Common myeloid progenitor, CD34-positive (primary cell): Measurements from ENCODE around the gene HOXB1.

Source experiments
- CTCF ChIA-PET: fragments of 350-600 bp; sonication (Branson Sonifier 250); formaldehyde crosslinking; loops from one replicate; lab custom pipeline; 2021; ENCODE audit warnings: antibody characterized with exemption; lab: Charles Lee
- POLR2A ChIA-PET: fragments of 350-600 bp; sonication (Branson Sonifier 250); formaldehyde crosslinking; loops from one replicate; lab custom pipeline; 2021; ENCODE audit warnings: antibody characterized with exemption; lab: Charles Lee
- DNase-seq, 3 donors: peaks; one replicate each; pipeline versions ENCODE4 v3.0.0 to v3.0.0-alpha.2; 2013
- H3K27ac ChIP-seq, 2 experiments: 1 replicate in 1 of 2; 2 replicates in 1 of 2; pipeline ENCODE4 v1.7.0; 2013; ENCODE audit warnings: inconsistent platforms in 2 of 2, low read length in 2 of 2, mild to moderate bottlenecking in 2 of 2, low read depth in 1 of 2, moderate library complexity in 1 of 2; ENCODE audit not compliant: severe bottlenecking in 2 of 2, insufficient read depth in 1 of 2, poor library complexity in 1 of 2
- H3K27me3 ChIP-seq, 5 experiments: replicated peaks in 2 of 5; 1 replicate in 3 of 5; 2 replicates in 2 of 5; pipeline versions ENCODE4 v1.6.1 to v1.7.0; 2013; ENCODE audit warnings: low read length in 4 of 5, mild to moderate bottlenecking in 2 of 5, moderate library complexity in 2 of 5, inconsistent platforms in 1 of 5; ENCODE audit not compliant: insufficient read depth in 5 of 5, control insufficient read depth in 4 of 5
- H3K36me3 ChIP-seq, 4 experiments: 1 replicate in 2 of 4; 2 replicates in 2 of 4; pipeline versions ENCODE4 v1.6.1 to v1.7.0; 2013; ENCODE audit warnings: low read length in 3 of 4, control low read depth in 1 of 4, mild to moderate bottlenecking in 1 of 4; ENCODE audit not compliant: control insufficient read depth in 4 of 4, insufficient read depth in 4 of 4
- H3K4me1 ChIP-seq, 4 experiments: 1 replicate in 3 of 4; 2 replicates in 1 of 4; pipeline versions ENCODE4 v1.6.1 to v1.7.1; 2013; ENCODE audit warnings: low read length in 3 of 4, mild to moderate bottlenecking in 3 of 4, control low read depth in 1 of 4, inconsistent platforms in 1 of 4, moderate library complexity in 1 of 4; ENCODE audit not compliant: control insufficient read depth in 4 of 4, insufficient read depth in 4 of 4; ENCODE audit errors: control extremely low read depth in 1 of 4
- H3K4me3 ChIP-seq, 7 experiments: 1 replicate in 4 of 7; 2 replicates in 3 of 7; pipeline versions ENCODE4 v1.5.1 to v1.7.0; 2013; ENCODE audit warnings: mild to moderate bottlenecking in 7 of 7, low read length in 6 of 7, moderate library complexity in 6 of 7, inconsistent platforms in 2 of 7, low read depth in 2 of 7, control low read depth in 1 of 7; ENCODE audit not compliant: insufficient read depth in 4 of 7, control insufficient read depth in 1 of 7; ENCODE audit errors: extremely low read depth in 1 of 7
- H3K9me3 ChIP-seq, 5 experiments: 1 replicate in 4 of 5; 2 replicates in 1 of 5; pipeline versions ENCODE4 v1.6.1 to v1.7.1; 2013; ENCODE audit warnings: low read length in 4 of 5, mild to moderate bottlenecking in 2 of 5, inconsistent platforms in 1 of 5, low read depth in 1 of 5, moderate library complexity in 1 of 5; ENCODE audit not compliant: control insufficient read depth in 4 of 5, insufficient read depth in 2 of 5; ENCODE audit errors: control extremely low read depth in 1 of 5
- WGBS: methylation state at CpG from one replicate; pipeline ENCODE4 v1.1.5; 2013; ENCODE audit not compliant: insufficient coverage; 5-methylcytosine and 5-hydroxymethylcytosine counted together

HOXB1 gene

DNA sequence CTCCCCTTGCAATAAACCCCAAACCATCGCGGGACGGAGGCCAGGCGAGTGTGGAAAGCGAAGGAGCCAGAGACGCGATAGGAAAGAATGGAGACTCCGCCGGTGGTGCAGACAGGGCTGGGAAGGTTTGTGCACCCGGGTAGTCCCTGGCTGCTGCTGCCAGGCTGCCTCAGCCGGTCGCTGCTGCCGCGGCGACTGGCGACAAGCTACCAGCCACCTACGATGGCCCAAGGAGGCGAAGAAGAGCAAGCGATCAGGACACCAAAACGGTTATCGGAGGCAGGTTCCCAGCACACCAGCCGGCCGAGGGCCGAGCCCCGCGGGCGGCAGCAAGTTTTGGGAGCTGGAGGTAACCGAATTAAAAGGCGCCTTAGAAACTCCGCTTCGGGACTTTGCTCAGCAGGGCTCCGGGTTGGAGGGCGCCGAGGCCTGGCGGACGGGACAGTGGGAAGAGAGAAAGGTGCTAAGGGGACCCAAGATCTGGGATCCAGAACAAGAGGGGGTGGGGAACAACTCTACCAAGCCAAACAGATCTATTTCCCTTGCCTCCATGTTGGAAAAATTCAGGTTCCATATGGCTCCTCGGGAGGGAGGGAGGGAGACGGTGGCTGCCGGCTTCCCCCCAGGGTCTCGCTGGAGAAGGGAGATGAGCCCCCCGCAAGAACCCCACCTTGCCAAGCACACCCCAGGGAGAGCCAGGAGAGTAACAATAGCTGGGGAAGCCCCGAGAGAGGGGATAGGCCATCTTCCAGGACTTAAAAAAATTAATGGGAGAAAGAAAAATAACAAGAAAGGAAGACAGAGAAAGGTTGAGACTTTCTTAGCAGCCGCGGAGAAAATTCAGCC, 23.8 kb upstream of the HOXB1 start:
- Histone ChIP-seq H3K27ac (peak overlapping the region in 1 of 2 experiments; percentile 64), H3K9me3 (no peaks in the 10 kb centered on the region), H3K4me3 (peak overlapping the region in 1 of 7 experiments; percentile 61), H3K27me3 (no peaks in the 10 kb centered on the region), H3K4me1 (peaks cover 3 to 47% (median 32%) of the 10 kb centered on the region in 4 experiments), H3K36me3 (peaks cover 5 to 51% (median 28%) of the 10 kb centered on the region in 4 experiments)
- POLR2A ChIA-PET = interaction anchor here (0.7 kb wide), 1 partner anchor 54 kb away, joined by 3 read pairs; no protein-coding TSS in a partner anchor
- CTCF ChIA-PET = interaction anchor here (1.0 to 3.6 kb wide), 5 partner anchors 10 to 62 kb away, joined by 3 to 9 read pairs (median 4); no protein-coding TSS in a partner anchor
- DNase-seq = no peak
- WGBS = 85% methylated on average over 36 of the region's 44 CpGs

DNA sequence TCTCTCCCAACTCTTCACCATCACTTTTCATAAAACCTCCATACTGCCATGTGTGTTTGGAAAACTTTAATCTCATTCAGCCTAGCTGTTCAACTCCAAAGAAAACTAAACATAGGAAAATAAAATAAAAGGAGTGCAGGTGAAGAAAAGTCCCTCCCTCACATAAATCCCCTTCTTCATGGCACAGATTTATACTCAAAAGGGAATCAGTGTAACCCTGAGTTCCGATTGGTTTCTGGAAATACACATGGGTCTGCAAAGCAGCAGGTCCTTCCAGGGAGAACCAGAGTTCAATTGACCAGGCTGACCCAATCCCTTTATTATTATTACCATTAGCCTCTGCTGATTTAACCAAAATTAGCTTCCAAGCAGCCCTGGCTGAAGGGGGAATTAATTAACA, 23.0 kb upstream of the HOXB1 start:
- CTCF ChIA-PET = no interaction called here
- POLR2A ChIA-PET = no interaction called here
- Histone ChIP-seq H3K4me1 (peaks cover 3 to 54% (median 34%) of the 10 kb centered on the region in 4 experiments), H3K27me3 (no peaks in the 10 kb centered on the region), H3K27ac (no peak overlapping the region), H3K9me3 (no peaks in the 10 kb centered on the region), H3K4me3 (no peak overlapping the region), H3K36me3 (peaks cover 5 to 50% (median 28%) of the 10 kb centered on the region in 4 experiments)
- DNase-seq = no peak
- WGBS = 89% methylated on average over 1 of the region's 1 CpG

DNA sequence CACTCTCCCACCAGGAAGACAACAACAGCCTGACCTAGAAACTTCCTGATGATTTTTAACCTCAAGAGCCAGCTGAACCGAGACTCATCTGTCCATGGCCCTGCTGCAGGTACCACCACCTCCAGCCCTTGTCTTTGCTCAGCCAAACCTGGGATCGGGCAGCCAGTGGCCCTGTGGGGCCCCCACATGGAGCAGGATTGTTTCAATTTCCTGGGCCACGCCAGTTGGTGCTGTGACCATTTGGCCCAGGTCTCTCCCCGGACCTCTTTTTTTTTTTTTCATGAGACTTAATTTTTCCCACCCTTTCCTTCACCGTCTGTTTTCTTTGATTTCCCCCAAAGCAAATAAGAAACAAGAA, 22.4 kb upstream of the HOXB1 start:
- no peaks in the 10 kb centered on the region for H3K9me3 ChIP-seq
- H3K27me3 ChIP-seq = no peaks in the 10 kb centered on the region
- H3K4me3 ChIP-seq = no peak overlapping the region
- POLR2A ChIA-PET = no interaction called here
- WGBS = 90% methylated on average over 4 of the region's 5 CpGs
- no peak overlapping the region for H3K27ac ChIP-seq
- peaks cover 3 to 60% (median 38%) of the 10 kb centered on the region in 4 experiments for H3K4me1 ChIP-seq
- DNase-seq = no peak
- peaks cover 5 to 45% (median 26%) of the 10 kb centered on the region in 4 experiments for H3K36me3 ChIP-seq
- CTCF ChIA-PET = no interaction called here

DNA sequence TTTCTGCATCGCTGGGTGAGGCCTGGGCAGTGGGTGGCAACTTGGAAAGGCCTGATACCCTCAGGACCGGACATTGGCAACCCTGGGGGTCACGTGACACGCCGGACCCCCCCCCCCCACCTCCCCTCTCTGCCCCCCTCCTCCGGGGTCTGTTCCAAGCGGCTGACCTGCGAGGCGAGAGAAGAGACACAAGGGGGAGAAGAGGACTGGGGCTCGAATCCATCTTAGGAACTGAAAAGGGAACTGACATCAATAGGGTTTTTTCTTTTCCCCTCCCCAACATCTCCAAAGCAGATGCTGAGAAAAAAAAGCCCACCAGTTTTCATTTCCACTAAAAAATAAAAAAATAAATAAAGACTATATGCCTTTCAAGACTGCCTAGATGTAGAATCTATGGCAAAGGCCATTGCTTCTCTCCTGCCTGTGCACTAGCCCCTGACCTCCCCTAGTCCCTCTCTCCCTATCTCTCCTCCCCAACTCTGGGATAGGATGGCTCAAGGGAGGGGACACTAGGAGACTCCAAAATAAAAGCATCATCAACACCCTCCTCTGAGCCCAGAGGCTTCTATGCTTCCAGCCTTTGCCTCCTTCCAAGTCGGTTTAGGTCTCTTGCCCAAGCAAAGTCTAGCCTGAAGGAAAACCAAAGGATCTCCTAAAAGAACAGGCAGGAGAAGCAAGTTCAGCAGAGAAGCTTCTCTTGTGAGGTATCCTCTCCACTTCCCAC, 21.8 kb upstream of the HOXB1 start:
- ChIA-PET CTCF (no interaction called here), POLR2A (no interaction called here)
- WGBS = 100% methylated on average over 2 of the region's 11 CpGs
- DNase-seq = no peak
- peaks cover 5 to 42% (median 24%) of the 10 kb centered on the region in 4 experiments for H3K36me3 ChIP-seq
- H3K4me1 ChIP-seq = peaks cover 5 to 60% (median 42%) of the 10 kb centered on the region in 4 experiments
- no peaks in the 10 kb centered on the region for H3K27me3 ChIP-seq
- H3K4me3 ChIP-seq = no peak overlapping the region
- H3K27ac ChIP-seq = no peak overlapping the region
- H3K9me3 ChIP-seq = no peaks in the 10 kb centered on the region

DNA sequence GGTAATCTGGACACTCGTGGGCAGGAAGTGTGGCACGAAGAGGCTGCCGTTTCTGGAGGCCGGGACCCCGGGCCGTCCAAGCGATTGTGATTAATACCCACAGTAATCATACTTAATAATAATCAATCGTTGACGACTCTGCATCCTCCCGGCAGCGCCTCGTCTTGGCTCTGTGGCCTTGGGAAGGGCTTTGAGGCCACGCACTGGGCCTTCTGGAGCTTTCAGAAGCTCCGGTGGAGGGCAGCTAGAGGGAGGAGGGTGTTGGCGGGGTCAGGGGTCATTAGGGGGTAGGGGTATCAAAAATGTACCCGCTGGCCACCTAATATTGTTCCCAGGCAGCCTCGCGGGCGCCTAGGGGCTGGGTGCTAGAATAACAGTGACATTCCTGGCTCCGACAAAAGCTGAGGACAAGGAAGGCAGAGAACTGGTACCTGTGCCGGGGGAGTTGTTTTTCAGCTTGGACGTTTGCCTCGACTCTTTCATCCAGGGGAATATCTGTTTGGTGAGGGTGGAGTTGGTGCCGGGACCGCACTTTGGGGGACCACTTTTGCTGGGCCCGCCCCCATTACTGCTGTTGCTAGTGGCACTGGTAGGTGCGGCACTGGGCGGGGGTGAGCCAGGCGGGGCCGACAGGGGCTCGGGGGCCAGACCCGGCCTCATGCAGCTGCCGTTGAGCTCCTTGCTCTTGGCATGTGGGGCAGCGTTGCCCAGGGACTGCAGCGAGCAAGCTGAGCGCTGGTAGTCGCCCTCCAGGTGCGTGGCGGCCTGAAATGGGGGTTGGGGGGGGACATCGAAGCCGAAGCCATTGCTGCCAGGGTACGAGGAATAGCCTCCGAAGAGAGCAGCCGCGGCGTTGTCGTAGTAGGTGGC, 21.0 kb upstream of the HOXB1 start:
- no peaks in the 10 kb centered on the region for H3K9me3 ChIP-seq
- peaks cover 8 to 60% (median 44%) of the 10 kb centered on the region in 4 experiments for H3K4me1 ChIP-seq
- no peaks in the 10 kb centered on the region for H3K27me3 ChIP-seq
- H3K27ac ChIP-seq = no peak overlapping the region
- H3K36me3 ChIP-seq = peaks cover 5 to 42% (median 24%) of the 10 kb centered on the region in 4 experiments
- CTCF ChIA-PET = no interaction called here
- DNase-seq = no peak
- POLR2A ChIA-PET = interaction anchor here (0.6 kb wide), 1 partner anchor 461 kb away, joined by 4 read pairs; no protein-coding TSS in a partner anchor
- 94% methylated on average over 40 of the region's 47 CpGs for WGBS
- no peak overlapping the region for H3K4me3 ChIP-seq

DNA sequence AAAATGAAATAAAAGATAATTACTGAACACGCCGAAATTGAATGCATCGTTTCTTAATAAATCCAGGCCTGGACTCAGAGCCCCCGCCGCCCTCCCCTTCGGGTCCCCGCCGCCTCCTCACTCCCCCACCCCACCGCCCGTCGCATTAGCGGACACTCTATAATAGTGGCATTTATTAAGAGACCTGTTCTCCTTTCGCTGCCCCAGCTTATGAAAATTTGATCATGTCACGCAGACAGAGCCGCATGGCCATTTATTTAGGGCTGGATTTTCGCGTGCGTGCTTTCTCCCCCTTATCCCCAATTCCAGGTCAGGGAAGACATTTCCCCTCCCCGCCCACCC, 20.4 kb upstream of the HOXB1 start:
- H3K27ac ChIP-seq = no peak overlapping the region
- no peak for DNase-seq
- peaks cover 5 to 42% (median 24%) of the 10 kb centered on the region in 4 experiments for H3K36me3 ChIP-seq
- ChIA-PET POLR2A (interaction anchor here (0.6 kb wide), 1 partner anchor 460 kb away, joined by 4 read pairs; no protein-coding TSS in a partner anchor), CTCF (no interaction called here)
- H3K4me1 ChIP-seq = peaks cover 12 to 60% (median 46%) of the 10 kb centered on the region in 4 experiments
- H3K4me3 ChIP-seq = no peak overlapping the region
- no peaks in the 10 kb centered on the region for H3K9me3 ChIP-seq
- H3K27me3 ChIP-seq = no peaks in the 10 kb centered on the region
- WGBS = 98% methylated on average over 5 of the region's 19 CpGs
